ENCODE data around the gene BCS1L.

- TF ChIP-seq CTCF (IDR thresholded peaks at IDR 0.05) = no peak
- TF ChIP-seq POLR2AphosphoS5 (IDR thresholded peaks at IDR 0.05) = no peak
- no peak for TF ChIP-seq POLR2A (IDR thresholded peaks at IDR 0.05)
These were observed 3.3 kb downstream of the BCS1L start for GRCh38 chr2:218662827-218663226.

All from sigmoid colon (tissue), 4 donors.